Cerebellar cortex (tissue), 1 donor: ENCODE results near the gene WARS2.

Experiments
- DNase-seq: peaks from one replicate; pipeline ENCODE4 v3.0.0-alpha.2; 2015; ENCODE audit warnings: low spot score

The WARS2 gene

GRCh38 chr1:119083479-119083878 is 57.0 kb downstream of the WARS2 start:
- DNase-seq = no peak

GRCh38 chr1:119081700-119082099 is 58.8 kb downstream of the WARS2 start:
- peak; percentile 46 for DNase-seq

- DNase-seq = peak; percentile 21
Observed at GRCh38 chr1:119081267-119081666, 59.2 kb downstream of the WARS2 start.

DNA sequence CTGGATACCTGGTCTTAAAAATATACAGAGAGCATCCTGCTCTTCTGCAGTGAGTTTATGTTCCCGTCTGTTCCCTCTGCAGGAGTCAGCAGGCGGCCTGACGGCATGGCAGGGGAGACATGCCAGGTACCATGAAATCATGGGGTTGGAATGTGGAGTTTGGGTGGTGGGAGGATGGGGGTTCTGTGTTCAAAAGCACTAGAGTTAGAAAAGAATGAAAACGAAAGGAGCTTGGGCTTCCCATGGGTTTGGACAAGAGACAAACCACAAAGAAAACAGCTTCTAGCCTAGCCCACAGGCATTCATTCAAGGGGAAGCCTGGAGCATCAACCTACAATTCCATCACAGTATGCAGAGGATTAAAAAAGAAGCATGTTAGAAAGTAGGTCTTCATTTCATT is 59.9 kb downstream of the WARS2 start:
- peak; percentile 65 for DNase-seq

DNA sequence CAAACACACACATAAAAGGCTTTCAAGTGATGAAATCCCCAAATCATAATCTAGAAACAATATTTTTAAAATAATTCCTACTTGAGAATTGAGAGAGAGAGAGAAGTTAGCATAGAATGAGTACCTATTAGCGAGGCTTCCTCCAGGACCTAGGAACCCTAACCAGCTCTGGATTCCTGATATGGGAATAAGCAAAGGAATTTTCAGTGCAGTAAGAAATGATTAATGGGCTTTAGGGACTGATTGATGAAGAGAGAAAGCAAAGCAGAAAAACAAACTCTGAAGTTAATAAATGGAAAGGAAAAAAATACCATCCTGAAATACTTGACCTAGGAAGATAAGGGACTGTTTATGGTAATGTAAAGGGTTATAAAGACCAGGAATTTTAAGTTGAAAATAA is 60.6 kb downstream of the WARS2 start:
- DNase-seq = peak; percentile 10

- DNase-seq = no peak
Observed at GRCh38 chr1:119075614-119076013, 64.8 kb downstream of the WARS2 start.

DNA sequence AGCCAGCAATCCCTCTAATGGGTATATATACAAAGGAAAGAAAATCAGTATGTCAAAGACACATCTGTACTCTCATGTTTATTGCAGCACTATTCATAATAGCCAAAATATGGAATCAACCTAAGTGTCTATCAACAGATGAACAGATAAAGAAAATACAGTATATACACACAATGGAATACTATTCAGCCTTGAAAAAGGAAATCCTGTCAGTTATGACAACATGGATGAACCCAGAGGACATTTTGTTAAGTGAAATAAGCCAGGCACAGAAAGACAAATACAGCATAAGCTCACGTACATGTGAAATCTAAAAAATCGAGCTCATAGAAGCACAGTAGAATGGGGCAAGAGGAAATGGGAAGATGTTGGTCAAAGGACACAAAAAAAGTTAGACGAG is 69.1 kb downstream of the WARS2 start:
- DNase-seq = no peak

DNA sequence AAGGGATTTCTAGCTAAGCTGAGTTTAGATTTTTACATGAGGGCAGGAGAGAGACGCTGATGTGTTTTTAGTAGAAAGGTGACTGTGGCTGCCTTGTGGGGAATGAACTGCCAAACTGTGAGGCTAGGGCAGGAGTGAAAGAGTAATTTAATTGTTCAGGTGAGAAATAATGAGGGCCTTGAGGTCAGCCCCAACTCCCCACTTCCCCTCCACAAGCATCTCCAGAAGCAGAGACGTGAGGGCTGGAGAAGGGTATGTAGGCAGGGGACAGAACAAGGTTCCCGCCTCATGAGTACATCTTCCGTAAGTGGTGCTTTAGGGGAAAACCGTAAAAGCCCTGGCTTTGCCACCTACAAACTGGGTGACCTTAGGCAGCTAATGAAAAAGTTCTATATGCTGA is 70.8 kb downstream of the WARS2 start:
- no peak for DNase-seq

DNA sequence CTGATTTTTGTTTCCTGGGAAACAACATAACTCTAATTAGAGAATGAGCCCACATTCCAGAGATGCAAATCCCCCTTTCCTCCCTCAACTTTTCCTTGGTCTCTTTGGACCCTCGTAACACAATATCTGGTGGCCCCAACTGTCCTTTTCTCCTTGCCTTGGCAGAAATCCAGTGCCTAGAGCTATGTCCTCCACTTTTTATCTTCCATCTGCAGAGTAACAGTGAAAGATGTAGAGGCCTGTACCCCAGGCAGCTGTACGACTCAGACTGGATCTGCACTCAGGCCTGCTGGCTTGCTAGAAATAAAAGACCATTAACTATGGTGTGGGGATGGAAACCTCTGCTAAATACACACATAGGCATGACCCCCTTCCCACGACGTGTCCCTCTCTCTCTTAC is 72.0 kb downstream of the WARS2 start:
- DNase-seq = no peak

DNA sequence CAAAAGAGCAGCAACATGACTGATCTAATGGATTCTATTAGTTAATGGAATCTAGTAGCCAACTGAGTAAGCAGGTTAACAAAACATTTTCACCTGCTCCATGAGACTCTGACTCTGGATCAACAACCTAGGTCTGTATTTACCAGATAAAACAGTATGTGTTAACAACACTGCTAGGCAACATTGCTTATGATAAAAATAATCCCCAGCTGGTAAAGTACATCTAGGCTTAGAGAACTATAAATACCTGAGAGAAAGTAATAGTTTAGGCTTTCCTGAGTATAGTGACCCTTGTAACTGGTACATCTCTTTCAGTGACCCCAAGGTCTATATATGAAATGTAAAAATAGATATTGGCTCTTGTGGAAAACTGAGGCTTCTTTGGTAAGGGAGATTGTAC is 78.8 kb downstream of the WARS2 start:
- no peak for DNase-seq

DNA sequence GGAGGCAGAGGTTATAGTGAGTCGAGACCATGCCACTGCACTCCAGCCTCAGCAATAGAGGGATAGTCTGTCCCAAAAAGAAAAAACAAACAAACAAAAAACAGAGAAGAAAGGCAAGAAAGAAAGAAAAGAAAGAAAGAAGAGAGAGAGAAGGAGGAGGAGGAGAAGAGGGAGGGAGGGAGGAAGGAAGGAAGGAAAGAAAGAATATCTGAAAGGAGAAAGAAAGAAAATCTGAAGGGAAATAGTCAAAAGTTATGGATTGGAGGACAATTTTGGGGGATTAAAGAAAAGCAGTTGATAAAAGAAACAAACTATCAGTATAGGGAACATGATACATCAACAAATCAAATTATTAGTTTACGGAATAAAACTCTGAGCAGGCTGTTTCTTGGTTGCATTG is 84.9 kb downstream of the WARS2 start:
- DNase-seq = no peak

GRCh38 chr1:119053917-119054316 is 86.5 kb downstream of the WARS2 start:
- no peak for DNase-seq

- no peak for DNase-seq
Observed at GRCh38 chr1:119052267-119052666, 88.2 kb downstream of the WARS2 start.

DNA sequence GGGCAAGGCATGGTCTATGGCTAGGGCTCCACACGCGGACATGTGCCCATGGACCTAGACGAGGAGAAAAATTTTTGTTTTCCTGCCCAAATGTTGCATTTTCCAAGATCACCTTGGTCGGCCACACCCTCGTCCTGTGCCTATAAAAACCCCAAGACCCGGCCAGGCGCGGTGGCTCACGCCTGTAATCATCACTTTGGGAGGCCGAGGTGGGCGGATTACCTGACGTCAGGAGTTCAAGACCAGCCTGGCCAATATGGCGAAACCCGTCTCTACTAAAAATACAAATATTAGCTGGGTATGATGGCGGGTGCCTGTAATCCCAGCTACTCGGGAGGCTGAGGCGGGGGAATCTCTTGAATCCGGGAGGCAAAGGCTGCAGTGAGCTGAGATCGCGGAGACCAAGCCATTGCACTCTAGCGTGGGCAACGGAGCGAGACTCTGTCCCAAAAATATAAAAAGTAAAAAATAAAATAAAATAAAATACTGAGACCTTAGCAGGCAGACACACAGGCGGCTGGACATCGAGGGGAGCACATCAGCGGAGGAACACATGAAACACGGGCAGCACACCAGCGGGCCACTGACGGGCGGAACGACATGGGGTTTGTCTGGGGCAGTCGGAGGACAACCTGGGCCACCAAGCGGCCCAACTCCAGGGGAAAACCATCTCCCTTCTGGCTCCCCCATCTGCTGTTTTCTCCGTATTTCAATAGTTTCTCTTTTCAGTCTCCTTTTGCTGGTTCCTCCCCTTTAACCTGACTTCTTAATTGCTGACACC is 91.6 kb downstream of the WARS2 start:
- DNase-seq = no peak

DNA sequence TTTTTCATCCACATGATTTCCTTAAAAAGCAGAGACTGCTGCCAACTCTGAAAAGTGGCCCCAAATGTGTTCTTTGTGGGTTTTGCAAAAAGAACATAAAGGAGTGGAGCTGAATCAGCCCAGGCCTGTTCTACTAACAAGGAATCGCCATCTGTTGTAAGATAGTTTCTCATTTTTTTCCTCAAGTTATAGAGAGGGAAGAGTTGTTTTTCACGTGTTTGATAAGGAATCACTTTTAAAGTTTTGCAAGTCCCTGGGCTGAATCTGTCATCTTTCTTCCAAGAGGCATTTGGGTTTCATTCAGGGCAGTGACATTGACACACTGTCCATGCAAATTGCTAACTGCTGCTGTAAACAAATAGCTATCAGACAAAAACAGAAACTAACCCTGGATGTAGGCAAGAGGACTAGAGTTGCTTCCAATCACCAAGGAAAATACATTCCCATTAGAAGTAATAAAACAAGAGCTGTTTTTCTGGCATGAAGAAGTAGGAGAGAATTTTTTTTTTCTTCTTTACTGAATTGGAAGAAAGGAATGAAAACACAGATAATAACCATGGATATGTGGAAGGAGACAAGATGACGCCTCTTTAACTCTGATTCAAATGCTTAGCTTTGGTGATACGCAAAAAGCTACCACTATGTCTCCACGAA is 93.5 kb downstream of the WARS2 start:
- DNase-seq = no peak

DNA sequence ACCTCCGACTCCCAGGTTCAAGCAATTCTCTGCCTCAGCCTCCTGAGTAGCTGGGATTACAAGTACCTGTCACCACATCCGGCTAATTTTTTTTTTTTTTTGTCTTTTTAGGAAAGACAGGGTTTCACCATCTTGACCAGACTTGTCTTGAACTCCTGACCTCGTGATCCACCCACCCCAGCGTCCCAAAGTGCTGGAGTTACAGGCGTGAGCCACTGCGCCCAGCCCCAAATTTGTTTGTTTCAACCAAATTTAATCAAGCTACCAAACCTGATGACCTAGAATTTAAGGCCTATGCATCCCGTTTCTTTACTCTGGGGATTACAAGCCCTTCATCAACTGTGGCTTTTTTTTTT is 94.0 kb downstream of the WARS2 start:
- DNase-seq = no peak

- DNase-seq = no peak
Observed at GRCh38 chr1:119045096-119045746, 95.2 kb downstream of the WARS2 start.

DNA sequence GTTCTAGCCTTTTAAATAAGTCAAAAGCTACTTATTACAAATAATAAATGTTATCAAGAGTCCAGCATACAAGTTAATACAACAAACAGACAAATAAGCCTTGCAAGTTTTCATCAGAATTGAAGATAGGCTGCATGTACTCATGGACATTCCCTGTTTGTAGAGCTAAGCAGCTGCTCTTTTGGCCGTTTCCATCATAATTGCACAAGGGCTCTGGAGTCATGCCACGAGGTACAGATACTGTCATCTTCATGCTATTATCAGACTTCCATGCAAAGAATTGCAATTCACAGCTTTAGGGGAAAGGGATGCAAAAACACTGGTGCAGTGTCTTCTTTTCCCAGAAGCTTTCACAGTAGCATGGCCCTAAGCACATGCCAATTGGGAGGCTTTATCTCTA is 99.5 kb downstream of the WARS2 start:
- no peak for DNase-seq

DNA sequence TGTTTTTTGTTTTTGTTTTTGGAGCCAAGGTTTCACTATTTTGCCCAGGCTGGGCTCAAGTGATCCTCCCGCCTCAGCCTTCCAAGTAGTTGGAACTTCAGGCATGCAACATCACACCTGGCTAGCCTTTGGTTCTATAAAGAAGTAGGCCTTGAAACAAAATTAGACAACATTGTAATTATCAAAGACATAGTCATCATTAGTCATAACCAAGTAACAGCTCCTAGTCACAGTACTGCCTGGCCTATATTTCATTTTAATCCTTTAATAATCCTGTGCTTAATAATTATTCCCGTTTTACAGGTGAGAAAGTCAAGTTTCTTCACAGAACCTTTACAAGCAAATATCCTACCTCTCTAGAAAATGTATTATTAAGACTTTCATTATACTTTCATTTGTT is 100.0 kb downstream of the WARS2 start:
- no peak for DNase-seq

DNA sequence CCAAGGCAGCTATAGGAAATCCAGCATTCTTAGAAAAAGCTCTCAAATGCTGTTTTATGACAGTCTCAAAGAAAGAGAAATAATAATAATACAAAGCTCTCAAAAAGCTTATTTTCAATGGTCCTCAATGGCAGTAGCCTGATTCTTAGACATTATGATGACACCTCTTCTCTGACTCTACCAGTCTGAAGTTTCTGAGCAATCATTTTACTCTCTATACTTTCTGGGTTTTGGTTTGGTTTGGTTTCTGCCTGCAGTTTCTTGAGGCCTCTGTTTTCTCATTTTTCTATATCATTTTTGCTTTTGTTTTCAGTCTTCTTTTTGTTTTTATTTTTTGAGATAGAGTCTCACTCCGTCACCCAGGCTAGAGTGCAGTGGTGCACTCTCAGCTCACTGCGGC is 102.1 kb downstream of the WARS2 start:
- DNase-seq = no peak

DNA sequence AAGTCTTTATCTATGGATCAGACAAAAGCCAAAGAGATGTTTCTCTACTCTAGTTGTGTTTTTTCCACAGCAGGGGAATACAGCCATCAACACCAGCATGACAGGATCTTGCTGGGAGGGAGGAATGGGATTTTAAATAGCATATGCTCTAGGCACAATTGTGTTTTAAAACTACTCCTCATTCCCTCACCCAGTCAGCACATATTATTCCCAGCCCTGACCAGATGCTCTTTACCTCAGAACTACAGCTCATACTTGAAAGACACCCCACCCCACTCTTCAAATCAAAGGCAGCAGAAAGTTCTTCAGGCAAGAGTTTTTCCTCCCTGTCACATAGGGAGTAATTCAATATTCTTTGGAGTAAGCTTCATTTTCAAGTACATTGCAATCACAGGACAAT is 106.1 kb downstream of the WARS2 start:
- DNase-seq = no peak

DNA sequence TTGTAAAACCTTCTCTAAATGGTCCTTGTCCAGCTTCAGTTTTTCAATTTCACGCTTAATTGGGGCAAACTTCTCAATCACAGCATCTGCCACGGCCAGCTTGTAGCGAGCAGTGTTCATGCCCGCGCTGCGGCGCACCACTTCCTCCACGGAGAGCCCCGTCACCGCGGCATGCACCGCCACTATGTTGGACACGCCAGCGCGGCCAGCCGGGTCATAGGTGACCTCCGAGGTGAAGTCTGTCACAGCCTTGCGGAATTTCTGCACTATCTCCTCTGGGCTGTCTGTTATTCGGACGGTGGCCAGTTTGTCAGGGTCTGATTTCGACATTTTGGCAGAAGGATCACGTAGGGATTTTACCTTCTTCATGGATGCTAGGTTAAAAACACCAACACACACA is 107.5 kb downstream of the WARS2 start:
- no peak for DNase-seq

DNA sequence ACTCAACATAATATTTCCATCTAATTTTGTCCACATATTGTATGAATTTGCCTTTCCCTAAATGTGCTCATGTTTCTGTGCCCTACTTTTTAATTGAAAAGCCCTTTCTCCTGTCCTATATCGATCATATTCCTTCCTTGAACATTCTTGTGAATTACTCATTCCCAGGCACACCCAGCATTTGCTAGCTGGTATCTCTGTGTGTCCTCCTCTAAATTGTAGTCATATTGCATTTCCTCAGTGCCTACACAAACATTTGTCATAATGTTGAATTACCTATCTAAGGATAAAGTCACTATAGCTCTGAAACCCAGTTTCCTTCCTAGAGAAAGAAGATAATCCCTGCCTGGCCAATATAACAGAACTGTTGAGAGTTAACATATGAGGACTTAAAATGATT is 112.7 kb downstream of the WARS2 start:
- no peak for DNase-seq

- no peak for DNase-seq
Observed at GRCh38 chr1:119026956-119027355, 113.5 kb downstream of the WARS2 start.
